Activated naive CD4-positive, alpha-beta T cell treated with anti-CD3 and anti-CD28 coated beads, Interleukin-2, amount 50 U/mL, for 16 hours (primary cell): Measurements from ENCODE around the gene ANKRD40CL.
"Not testable (repeated sequence)": the region's sequence is repeated elsewhere in the genome, so short reads cannot be mapped to it uniquely, and the experiment has no call there.

Experiments
- DNase-seq: peaks from one replicate; pipeline ENCODE4 v3.0.0-alpha.2; 2020

The ANKRD40CL gene

DNA sequence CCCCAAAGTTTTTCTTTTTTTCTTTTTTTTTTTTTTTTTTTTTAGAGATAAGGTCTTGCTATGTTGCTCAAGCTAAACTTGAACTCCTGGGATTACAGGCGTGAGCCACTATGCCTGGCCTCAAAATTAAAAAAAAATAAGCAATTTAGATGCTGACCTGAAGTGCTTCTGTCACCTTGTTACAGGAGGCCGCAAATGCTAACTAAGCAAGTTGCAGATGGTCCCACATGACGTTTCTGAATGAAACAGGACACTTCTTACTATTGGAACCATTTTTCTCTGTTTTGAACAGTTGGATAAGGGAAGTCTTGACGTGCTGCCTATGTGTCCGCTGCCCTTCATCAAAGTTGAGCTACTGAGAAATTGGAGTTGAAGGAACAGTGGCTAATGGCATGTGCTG lies 8.8 kb downstream of the ANKRD40CL start:
- DNase-seq = no peak

DNA sequence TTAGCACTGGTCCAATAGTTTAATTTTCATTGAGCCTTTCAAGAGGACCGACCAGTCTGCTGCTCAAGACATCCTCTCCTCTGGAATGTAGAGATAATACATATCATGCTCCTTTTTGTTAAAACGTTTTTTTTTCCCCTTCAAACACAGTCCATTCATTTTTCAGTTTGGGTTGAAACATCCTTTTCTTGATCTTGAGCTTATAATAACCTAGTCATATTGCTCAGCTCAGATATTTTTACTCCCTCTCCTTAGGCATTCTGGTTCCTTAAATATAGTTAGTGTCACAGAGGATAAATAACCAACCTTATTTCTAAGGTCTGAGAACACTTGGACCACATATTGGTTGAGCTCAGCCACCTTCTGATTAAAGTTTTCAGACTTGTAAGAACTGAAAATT lies 12.8 kb downstream of the ANKRD40CL start:
- DNase-seq = no peak

DNA sequence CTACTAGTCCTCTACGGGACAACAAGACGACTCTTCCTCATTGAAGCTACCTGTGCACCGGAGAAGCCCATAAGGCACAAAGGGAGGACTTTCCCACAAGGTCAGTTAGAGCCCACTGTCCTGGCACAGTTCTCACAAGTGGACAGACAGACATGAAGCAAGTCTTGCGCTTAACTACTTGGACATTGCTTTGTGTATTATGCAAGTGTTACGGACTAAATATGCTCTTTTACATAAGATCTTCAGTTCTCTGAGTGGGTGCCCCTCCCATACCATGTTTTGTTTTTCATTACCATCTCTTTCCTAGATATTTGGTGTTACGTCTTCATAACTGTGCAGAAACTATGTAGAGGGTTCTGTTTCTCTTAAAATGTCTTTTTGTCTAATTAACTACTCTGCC lies 18.1 kb downstream of the ANKRD40CL start:
- no peak for DNase-seq

DNA sequence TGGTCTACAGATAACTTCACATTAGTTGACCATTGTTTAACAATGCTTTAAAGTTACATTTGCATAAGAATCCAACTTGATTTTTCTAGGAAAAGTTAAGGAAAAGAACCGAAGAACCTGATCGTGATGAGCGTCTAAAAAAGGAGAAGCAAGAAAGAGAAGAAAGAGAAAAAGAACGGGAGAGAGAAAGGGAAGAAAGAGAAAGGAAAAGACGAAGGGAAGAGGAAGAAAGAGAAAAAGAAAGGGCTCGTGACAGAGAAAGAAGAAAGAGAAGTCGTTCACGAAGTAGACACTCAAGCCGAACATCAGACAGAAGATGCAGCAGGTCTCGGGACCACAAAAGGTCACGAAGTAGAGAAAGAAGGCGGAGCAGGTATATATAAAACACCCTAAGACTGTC lies 21.7 kb downstream of the ANKRD40CL start:
- no peak for DNase-seq

DNA sequence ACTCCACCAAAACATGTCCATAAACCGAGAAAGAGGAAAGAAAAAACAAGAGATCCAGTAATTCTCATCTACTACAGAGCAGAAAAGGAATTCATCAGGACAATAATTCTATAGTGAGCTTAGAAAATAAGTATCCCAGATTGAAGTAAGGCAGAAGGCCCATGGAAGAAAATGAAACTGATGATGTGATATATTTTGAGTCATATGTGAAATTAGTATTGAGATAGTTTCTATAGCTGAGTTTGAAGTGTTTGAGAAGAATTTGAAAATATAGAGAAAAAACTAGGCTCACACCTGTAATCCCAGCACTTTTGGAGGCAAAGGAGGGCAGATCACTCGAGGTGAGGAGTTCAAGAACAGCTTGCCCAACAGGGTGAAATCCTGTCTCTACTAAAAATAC lies 28.2 kb downstream of the ANKRD40CL start:
- DNase-seq = no peak

DNA sequence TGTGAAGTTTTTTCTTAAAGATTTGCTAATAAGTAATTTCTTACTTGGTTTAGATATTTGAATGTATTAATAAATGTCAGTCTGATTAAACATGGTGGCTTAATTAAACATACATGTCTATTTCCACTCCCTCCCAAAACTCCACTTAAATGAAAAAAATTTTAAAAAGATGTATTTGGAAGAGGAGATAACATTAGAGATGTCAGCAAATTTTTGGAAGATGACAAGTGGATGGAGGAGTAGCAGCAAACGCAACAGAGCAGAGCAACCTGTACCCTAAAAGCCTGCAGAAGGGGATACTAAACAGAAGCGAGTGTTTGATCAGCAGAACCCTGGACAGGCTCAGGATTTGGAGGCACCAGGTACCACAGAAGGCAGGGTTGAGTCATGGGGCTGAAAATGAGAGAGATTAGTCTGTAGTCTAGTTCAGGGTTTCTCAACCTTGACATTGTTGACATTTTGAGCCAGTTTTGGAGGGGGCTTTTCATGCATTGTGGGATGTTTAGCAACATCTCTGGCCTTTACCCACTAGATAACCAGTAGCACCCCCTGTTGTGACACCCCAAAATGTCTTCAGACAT lies 30.1 kb downstream of the ANKRD40CL start:
- DNase-seq = no peak

DNA sequence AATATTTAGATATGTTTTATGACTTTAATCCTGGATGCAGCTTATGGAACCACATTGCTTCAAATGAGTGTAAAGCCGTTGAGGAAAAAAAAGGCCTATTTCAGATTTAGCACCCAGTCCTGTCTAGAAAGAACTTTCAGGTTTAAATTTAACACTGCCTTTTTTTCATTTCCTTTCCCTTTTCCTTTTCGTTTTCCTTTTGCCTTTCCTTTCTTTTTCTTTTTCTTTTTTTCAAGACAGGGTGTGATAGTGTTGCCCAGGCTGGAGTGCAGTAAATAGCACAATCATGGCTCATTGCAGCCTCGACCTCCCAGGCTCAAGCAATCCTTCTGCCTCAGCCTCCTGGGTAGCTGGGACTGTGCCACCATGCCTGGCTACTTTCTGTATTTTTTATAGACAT lies 32.0 kb downstream of the ANKRD40CL start:
- no peak for DNase-seq

DNA sequence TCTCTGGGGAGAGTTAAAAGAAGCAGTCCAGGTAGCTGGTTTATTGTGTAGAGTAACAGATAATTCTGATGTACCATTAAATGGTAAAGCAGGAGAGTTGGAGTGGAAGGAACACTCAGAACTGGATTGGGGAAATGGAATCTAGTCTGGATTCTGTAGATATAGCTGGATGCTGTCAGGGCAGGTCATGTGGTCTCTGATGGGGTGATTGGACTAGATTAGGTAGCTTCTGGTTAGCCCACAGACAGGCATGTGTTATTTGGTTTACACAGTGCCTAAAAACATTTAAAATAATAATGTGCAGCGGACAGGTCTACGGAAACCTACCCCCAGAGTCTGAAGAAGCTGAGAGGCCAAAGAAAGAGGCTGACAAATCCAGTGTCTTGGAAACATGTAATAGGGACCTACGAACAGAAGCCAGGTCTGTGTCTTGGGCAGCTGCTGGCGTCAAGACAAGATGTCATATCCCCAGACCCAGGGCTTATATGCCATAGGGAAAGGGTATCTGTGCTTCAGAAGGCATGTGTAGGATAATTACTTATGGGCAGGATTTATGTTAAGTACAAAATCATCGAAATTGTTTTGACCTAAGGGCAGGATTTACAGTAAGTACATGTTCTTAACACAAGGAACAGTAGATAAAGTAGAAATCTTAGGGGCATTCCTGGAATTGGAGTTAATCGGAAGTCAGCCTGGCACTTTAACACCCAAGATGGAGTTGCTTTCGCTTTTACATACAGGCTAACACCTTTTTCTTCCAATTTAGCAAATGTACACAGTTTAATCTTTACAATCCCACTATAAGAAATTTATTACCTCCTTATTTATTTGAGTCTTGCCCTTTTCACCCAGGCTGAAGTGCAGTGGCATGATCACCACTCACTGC lies 35.5 kb downstream of the ANKRD40CL start:
- no peak for DNase-seq

DNA sequence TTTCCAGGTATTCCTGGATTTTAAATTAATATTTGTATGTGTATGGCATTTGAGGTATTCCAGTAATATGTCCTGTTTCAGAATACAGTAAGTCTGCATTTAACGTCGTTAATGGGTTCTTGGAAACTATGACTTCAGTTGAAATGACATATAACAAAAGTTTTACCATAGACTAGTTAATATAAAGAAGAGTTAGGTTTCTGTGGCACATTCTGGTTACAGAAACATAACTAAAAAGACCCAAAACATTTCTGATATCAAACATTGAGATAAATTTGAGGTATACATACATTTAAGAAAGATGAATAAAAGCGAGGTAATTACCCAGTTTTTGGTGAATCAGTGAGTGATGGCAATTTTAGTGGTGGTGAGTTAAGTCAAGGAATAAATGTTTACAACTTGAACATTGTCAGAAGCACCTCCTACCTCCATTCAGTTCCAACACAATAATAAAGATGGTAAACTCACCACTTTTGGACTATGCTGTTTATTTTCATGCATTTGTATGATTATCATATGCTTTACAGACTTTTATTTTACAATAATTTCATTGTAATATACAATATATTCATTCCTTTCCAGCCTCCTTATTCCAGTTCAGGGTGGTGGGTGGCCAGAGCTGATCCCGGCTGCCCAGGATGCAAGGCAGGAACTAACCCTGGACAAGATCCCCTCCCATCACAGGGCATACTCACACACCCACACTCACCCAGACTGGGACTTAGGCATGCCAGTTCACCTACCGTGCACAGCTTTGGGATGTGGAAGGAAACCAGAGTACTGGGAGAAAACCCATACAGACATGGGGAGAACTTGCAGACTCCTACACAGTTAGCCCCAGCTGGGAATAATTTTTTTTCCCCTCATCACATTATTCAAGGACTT lies 38.2 kb downstream of the ANKRD40CL start:
- no peak for DNase-seq

DNA sequence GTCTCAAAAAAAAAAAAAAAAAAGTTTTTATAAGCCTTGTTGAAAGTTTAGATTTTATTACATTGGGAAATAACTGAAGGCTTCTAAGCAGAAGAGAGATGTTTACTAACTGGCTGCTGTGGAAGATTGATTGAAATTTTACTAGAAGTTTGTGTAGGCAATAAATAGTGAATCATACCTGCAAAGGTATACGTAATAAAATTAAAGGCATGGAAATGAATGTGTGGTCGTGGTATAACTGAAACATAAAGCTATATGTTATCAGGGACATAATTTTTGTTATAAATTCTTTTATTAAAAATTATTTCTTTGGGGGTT lies 39.2 kb downstream of the ANKRD40CL start:
- no peak for DNase-seq

DNA sequence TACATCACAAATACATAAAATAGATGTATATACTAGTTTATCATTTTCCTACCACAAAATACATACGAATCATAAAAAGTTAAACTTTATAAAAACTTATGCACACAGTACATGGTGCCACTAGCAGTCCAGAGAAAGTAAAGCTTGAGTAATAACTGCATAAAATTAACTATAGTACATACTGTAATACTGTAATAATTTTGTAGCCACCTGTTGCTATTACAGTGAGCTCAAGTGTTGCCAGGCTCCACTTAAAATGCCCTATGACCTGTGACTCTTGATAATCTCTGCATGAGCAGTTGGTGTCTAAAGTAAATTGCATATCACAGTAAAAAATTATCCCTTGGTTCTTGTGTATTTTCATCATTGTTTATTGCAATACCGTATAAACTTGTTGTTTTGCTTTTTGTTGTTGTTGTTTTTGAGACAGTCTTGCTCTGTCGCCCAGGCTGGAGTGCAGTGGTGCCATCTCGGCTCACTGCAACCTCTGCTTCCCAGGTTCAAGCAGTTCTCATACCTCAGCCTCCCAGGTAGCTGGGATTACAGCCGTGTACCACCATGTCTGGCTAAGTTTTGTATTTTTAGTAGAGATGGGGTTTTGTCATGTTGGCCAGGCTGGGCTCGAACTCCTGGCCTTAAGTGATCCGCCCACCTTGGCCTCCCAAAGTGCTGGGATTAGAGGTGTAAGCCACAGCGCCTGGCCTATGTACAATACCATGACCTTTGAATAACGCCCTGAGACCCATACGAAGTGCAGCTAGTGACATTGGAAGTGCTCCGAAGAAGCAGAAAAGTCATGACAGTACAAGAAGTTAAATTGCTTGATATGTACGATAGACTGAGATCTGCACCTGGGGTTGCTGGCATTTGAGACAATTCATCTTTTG lies 41.3 kb downstream of the ANKRD40CL start:
- no peak for DNase-seq

DNA sequence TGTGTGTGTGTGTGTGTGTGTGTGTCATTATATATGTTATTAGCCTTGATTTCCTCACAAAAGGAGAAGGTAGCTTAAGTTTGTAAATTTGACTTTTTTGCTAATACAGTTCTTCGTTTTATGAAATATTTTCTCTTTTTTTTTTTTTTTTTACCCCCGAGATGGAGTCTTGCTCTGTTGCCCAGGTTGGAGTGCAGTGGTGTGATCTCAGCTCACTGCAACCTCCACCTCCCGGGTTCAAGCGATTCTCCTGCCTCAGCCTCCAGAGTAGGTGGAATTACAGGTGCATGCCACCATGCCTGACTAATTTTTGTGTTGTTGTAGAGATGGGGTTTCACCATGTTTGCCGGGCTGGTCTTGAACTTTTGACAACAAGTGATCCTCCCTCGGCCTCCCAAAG lies 42.7 kb downstream of the ANKRD40CL start:
- DNase-seq = not testable (repeated sequence)

DNA sequence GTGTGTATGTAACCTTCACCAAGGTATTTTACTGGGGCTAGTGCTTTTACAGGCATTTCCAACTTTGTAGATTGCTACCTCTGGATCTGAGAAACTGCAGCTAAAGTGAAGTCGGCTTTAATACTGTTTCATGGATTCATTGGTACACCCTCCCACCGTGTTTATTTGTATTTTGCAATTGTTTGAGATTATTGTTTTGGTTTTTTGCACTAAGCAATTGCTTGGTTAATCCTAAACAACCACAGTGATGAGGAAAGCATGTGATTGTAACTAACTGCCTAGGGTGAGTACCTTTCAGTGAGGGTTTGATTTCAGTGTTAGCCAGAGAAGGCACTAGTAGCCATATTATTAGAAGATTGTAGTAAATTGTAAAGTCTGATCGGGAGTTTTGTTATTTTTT lies 44.6 kb downstream of the ANKRD40CL start:
- DNase-seq = no peak

DNA sequence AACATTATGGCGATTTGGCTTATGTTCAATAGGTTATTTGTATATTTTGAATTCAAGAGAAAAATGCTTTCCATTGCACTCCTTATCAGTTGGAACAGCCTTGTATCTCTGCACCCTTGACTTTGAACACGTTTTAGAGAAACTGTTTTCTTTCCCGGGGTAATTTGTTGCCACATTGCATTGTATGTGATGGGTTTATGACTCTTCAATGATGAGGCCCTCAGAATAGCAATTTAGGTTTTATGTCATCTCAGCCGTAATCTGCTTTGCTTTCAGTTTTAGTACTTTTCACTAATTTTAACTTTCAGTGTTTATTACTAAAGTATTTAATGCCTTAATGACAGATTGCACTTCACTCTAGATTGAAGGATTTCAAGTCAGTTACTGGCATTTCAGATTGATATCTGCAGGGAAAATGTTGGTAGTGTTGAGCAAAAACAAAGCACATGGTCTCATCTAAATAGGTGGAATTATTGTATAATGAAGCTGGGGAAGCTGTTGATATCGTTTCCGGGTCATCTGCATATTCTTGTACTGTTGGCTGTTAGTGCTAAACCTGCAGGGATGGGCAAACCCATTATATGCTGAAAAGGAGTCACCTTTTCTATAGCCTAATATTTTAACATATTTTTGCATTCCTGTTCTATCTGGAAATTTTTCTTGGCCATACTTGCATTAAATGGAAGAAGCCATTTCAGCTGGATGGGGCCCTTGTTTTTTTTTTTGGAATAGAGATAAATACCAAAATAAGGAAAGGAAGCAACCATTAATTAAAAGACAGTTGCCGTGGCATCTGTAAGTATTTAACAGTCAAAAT lies 45.9 kb downstream of the ANKRD40CL start:
- no peak for DNase-seq

DNA sequence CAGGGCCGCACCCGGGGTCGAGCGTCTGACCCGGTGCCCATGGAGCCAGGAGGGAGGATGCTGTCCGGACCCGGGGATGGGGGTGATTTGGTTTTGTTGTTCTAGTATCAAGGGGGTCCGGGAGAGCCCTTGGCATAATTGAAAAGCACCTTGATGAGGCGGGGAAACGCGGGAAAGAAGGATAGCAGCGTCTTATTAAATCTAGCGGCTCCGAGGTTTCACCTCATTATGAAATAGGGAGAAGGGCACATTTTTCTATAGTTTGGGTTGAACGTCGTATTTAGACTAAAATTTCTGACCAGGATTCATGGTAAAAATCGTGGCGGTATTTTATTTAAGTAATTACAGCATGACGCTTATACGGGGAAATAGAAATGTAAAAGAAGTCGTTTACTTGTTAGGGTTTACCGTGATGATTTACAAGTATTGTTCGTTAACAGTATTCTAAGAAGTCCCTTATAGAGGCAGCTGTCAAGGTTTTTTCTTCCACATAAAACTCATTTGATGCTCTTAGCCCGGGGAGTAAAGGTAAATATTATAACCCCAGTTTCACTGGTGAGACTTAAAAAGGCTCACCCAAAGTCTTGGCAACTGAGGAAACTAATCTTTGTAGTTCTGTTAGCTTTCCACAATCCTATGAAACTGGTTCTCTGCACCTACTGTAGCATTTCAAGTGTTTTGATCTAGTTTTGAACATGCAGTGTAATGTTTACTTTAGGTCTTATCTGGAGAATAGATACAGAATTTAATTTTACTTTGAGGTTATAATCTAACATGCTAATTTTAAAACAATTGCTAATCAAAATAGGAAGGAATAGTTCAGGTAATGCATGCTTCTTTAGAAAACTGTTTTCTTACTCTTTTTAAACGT lies 47.2 kb downstream of the ANKRD40CL start:
- no peak for DNase-seq

DNA sequence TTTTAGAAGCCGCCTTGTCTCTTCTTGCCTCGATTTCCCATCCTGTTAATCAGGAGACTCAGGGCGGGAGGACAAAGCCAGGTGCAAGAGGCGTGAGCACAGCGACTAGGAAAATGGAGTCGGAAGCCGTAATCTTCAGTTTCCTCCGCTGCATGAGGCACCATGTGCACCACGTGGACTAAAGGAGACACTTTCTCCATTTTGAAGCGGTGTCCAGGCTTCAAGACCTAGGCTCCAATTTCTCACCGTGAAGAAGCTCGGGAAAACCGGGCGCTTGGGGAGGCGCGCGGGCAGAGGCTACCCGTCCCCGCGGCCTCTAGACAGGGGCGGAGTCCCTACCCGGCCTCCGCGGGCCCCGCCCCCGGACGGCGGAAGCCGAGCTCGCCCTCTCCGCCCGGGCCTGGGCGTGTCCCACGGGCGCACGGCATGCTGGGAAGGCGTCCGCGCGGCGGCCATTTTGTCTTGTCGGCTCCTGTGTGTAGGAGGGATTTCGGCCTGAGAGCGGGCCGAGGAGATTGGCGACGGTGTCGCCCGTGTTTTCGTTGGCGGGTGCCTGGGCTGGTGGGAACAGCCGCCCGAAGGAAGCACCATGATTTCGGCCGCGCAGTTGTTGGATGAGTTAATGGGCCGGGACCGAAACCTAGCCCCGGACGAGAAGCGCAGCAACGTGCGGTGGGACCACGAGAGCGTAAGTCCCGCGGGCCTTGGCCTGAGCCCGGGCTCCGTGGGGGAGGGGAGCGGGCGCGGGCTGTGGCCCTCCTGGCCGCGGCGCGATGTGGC lies 48.0 kb downstream of the ANKRD40CL start, which contains the start of gene LUC7L3:
TSS of gene LUC7L3 (plus strand) at position 460 of the 780 bp plus-strand sequence. CDS start at position 590, 130 bp downstream.
- DNase-seq = peak; percentile 93

DNA sequence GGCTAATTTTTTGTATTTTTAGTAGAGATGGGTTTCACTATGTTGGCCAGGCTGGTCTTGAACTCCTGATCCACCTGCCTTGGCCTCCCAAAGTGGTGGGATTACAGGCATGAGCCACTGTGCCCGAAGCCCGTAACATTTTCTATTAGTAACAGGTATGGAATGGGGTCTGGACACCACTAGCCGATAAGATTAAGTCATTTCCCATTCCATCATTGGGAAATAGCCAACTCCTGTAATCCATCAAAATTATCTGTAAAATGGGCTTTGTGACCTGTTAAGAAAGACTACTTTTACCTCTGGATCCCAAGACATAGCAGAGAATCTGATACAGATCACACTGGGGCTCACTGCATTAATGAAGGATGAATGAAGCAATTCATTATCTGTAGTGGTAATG lies 51.8 kb downstream of the ANKRD40CL start:
- no peak for DNase-seq

DNA sequence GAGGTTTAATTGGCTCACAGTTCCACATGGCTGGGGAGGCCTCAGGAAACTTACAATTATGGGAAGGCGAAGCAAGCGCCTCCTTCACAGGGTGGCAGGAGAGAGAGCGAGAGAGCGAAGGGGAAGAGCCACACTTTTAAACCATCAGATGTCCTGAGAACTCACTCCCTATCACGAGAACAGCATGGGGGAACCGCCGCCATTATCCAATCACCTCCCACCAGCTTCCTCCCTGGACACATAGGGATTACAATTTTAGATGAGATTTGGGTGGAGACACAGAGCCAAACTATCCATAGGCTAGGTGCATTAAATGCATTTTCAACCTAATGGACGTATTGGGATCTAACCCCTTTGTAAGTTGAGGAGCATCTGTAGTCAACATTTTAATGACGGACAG lies 54.7 kb downstream of the ANKRD40CL start:
- no peak for DNase-seq
